Colonic mucosa (tissue), 4 donors: ENCODE results near the gene PGF. TPM values are rescaled to one million over a fixed set of nuclear protein-coding genes. Genes with fewer than 3 reads are reported as not detected.

ENCODE experiments used
- DNase-seq: peaks from one replicate; pipeline ENCODE4 v3.0.0-alpha.2; 2020
- H3K27ac ChIP-seq: fragments of 200-600 bp; one replicate; pipeline ENCODE4 v1.8.0; 2021
- H3K27me3 ChIP-seq: fragments of 200-600 bp; one replicate; pipeline ENCODE4 v1.8.0; 2021
- H3K36me3 ChIP-seq: fragments of 200-600 bp; one replicate; pipeline ENCODE4 v1.8.0; 2021
- H3K4me1 ChIP-seq: fragments of 200-600 bp; one replicate; pipeline ENCODE4 v1.8.0; 2021; ENCODE audit warnings: mild to moderate bottlenecking
- H3K4me3 ChIP-seq: fragments of 200-600 bp; one replicate; pipeline ENCODE4 v1.8.0; 2021
- H3K9ac ChIP-seq, 2 donors: one replicate each; pipeline ENCODE4 v1.7.0; 2013; ENCODE audit warnings: control low read depth in 2 of 2, low read depth in 2 of 2, low read length in 2 of 2
- H3K9me3 ChIP-seq: fragments of 200-600 bp; one replicate; pipeline ENCODE4 v1.8.0; 2021
- intact Hi-C: fragments of 100-400 bp; cut with DNase I; formaldehyde crosslinking; loops from one replicate; pipeline ENCODE4 v1.14.1; 2022
- total RNA-seq, 2 donors: library from RNA; stranded (reverse); fragmentation: NEBNext Ultra II Directional in 1 of 2; extraction: Animal tissue kit (Norgen Biotek cat#: 25700) in 1 of 2; gene quantifications; one replicate each; pipeline ENCODE4 v1.2.1, GENCODE V29; 2021
- TF ChIP-seq, protein P1 (sequence below): fragments of 200-600 bp; IDR thresholded peaks from one replicate; pipeline ENCODE4 v1.8.0; 2022; ENCODE audit warnings: antibody characterized with exemption, mild to moderate bottlenecking
- donor health status: healthy.
- donor health status: DM: no; HTN: no; CAD: no.
- donor health status: DM: no; HTN: no; CAD: no.

PGF gene
- total RNA-seq, 2 donors from 2014 or later: 0.57 to 2.2 TPM

DNA sequence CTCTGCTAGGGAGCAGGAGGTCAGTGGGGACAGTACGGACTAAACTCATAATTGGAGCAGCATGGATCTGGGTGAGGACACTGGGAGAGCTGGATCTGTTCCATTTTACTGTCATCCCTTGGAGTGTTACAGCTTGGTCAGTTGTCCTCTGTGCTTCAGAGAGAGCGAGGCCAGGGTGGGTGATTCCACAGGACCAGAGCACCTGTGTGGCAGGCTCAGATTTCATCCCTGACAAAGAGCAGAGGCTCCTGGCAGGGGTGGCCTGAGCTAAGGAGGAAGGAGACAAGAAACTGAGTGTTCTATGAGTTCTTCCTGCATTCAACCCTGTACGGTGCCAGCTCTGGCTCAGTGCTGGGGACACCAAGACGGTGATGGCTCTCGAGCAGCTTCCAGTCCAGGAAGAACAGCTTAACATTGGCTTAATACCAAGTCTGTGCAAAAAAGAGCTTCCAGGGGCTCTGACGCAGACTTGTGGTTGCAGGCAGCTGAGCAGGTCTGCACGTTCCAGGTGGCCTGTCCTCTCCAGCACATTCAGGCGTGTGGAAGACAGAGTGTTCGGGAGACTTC lies 8.4 kb upstream of the PGF start:
- intact Hi-C loops: no loop called here
- no peaks in the 10 kb centered on the region for H3K27me3 ChIP-seq
- no peaks in the 10 kb centered on the region for H3K4me1 ChIP-seq
- H3K9ac ChIP-seq: no peak overlapping the region
- H3K27ac ChIP-seq: no peak overlapping the region
- TF ChIP-seq, protein P1, sequence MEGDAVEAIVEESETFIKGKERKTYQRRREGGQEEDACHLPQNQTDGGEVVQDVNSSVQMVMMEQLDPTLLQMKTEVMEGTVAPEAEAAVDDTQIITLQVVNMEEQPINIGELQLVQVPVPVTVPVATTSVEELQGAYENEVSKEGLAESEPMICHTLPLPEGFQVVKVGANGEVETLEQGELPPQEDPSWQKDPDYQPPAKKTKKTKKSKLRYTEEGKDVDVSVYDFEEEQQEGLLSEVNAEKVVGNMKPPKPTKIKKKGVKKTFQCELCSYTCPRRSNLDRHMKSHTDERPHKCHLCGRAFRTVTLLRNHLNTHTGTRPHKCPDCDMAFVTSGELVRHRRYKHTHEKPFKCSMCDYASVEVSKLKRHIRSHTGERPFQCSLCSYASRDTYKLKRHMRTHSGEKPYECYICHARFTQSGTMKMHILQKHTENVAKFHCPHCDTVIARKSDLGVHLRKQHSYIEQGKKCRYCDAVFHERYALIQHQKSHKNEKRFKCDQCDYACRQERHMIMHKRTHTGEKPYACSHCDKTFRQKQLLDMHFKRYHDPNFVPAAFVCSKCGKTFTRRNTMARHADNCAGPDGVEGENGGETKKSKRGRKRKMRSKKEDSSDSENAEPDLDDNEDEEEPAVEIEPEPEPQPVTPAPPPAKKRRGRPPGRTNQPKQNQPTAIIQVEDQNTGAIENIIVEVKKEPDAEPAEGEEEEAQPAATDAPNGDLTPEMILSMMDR: no peak
- no peaks in the 10 kb centered on the region for H3K9me3 ChIP-seq
- H3K36me3 ChIP-seq: no peaks in the 10 kb centered on the region
- no peak overlapping the region for H3K4me3 ChIP-seq
- DNase-seq: no peak

DNA sequence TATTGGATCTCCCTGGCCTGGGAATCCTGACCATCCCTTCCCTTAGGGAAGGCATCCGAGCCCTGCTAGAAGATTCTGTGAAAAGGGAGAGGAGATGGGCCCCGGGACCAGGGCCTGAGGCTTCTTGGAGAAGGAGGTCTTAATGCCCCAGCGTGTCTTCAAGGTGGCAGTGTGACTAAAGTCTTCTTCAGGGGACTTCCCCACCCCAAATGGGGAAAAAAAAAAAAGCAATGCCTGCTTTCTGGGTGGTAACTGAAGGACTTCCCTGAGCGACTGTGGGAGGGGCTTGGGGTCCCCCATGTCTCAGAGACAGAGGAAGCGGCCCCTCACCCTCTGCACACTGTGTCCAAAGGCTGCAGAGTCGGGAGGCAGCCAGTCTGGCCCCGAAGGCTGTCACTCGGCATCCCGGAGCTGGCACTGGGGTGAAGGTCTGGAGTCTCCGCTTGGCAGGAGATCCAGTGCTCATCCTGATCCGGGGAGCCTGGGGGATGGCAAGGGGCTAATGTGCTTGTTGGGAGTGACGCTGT lies 7.8 kb upstream of the PGF start:
- Histone ChIP-seq H3K36me3 (no peaks in the 10 kb centered on the region), H3K9me3 (no peaks in the 10 kb centered on the region), H3K4me1 (no peaks in the 10 kb centered on the region), H3K9ac (no peak overlapping the region), H3K27me3 (no peaks in the 10 kb centered on the region), H3K27ac (no peak overlapping the region), H3K4me3 (no peak overlapping the region)
- TF ChIP-seq, protein P1: no peak
- intact Hi-C loops: no loop called here
- DNase-seq: no peak

DNA sequence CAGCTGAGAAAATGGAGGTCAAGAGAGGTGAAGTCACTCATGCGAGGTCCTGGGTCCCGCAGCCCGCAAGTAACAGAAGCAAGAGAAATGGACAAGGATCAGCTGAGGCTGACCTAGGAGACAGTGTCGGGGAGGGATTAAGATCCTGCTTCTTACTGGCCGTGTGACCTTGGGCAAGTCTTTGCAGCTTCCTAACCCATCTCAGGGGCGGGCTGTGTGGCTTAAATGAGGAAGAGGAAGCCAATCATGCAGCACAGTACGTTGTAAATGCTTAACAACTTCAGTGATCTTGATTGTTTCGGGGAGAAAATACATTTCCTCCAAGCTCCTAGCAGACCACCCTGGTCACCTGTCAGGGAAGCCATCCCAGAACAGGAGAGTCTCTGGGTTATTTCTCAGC lies 7.1 kb upstream of the PGF start:
- Histone ChIP-seq H3K27me3 (no peaks in the 10 kb centered on the region), H3K36me3 (no peaks in the 10 kb centered on the region), H3K9ac (no peak overlapping the region), H3K9me3 (no peaks in the 10 kb centered on the region), H3K4me3 (no peak overlapping the region), H3K4me1 (no peaks in the 10 kb centered on the region), H3K27ac (no peak overlapping the region)
- no peak for DNase-seq
- TF ChIP-seq, protein P1: no peak
- intact Hi-C loops: no loop called here

DNA sequence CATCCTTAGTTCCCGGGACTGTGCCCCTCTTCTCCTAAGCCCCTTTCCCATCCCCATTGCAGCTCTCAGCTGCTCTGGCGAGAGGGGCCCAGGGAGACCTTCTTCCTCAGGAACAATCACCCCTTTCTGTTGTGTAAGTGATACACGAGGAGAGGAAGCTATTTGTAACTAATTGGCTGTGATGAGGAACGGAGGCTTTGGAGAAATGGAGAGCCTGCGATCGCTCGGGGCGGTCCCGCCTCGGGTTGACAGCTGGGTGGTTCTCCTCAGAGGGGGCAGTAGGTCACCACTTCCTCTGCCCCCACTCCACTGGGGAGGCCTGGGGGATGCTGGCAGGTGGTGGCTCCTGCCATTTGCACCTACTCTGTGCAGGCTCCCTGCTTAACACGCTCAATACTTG lies 6.6 kb upstream of the PGF start:
- DNase-seq: no peak
- no peaks in the 10 kb centered on the region for H3K27me3 ChIP-seq
- H3K9ac ChIP-seq: no peak overlapping the region
- no peak overlapping the region for H3K4me3 ChIP-seq
- no peaks in the 10 kb centered on the region for H3K4me1 ChIP-seq
- H3K27ac ChIP-seq: no peak overlapping the region
- intact Hi-C loops: no loop called here
- H3K9me3 ChIP-seq: no peaks in the 10 kb centered on the region
- TF ChIP-seq, protein P1: no peak
- H3K36me3 ChIP-seq: no peaks in the 10 kb centered on the region

DNA sequence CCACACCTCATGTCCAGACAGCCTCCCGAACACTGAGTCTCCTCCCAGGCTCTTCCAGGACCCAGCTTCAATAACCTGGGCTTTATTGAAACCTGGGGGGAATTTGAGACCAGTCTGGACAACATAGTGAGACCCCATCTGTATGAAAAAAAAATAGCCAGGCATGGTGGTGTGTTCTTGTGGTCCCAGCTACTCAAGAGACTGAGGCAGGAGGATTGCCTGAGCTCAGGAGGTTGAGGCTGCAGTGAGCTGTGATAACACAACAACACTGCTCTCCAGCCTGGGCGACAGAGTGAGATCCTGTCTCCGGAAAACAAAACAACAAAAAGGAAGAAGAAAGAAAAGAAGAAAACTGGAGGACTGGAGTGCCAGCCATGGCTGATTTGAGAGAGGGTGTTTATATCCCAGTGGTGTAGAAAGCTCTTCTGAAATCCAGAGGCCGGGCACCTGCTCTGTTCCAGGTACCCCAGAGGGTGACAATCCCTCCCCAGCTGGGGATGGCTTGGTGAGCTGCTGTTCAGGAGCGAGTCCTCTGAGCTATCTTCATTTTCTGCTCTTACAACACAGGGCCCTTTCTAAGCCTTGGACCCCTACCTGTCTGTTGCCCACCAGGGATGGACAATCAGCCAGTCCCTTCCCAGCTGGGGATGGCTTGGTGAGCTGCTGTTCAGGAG lies 6.0 kb upstream of the PGF start:
- Histone ChIP-seq H3K36me3 (no peaks in the 10 kb centered on the region), H3K9me3 (no peaks in the 10 kb centered on the region), H3K4me3 (no peak overlapping the region), H3K27ac (no peak overlapping the region), H3K9ac (no peak overlapping the region), H3K4me1 (no peaks in the 10 kb centered on the region), H3K27me3 (no peaks in the 10 kb centered on the region)
- no peak for DNase-seq
- TF ChIP-seq, protein P1: no peak
- intact Hi-C loops: no loop called here
